ENCODE measurements around the gene LGALS1.

The LGALS1 gene

GRCh38 chr22:37661160-37661924, 14.1 kb upstream of the LGALS1 start:
- peak in 35 of 56 donors; percentile 9 to 62 (median 39) for DNase-seq

GRCh38 chr22:37662039-37662438, 13.4 kb upstream of the LGALS1 start:
- DNase-seq: peak in 3 of 56 donors; percentile 8 to 18 (median 11)

DNA sequence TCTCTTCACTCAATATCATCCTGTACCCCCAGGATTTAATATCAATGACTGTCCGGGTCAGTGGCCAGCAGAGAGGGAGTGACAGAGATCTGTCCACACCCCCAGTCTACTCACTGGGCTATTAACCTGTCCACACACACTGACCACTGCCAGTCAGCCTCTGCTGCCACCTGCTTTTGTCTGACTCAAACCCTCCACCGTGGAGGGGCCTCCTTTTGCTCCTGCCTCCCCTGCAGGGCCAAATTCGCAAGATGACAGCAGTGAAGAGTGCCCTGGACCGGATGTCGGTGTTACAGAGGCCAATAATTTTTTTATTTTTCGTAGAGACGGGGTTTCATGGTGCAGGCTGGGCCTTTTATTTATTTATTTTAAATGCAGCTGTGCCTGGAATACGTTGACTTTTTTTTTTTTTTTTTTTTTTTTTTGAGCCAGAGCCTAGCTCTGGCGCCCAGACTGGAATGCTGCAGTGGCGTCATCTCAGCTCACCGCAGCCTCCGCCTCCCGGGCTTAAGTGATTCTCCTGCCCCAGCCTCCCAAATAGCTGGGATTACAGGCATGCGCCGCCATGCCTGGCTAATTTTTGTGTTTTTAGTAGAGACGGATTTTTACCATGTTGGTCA, 11.8 kb upstream of the LGALS1 start:
- DNase-seq: no peak

- DNase-seq: peak in 49 of 56 donors; percentile 19 to 88 (median 73)
These were observed 11.0 kb upstream of the LGALS1 start for GRCh38 chr22:37664249-37665101.

DNA sequence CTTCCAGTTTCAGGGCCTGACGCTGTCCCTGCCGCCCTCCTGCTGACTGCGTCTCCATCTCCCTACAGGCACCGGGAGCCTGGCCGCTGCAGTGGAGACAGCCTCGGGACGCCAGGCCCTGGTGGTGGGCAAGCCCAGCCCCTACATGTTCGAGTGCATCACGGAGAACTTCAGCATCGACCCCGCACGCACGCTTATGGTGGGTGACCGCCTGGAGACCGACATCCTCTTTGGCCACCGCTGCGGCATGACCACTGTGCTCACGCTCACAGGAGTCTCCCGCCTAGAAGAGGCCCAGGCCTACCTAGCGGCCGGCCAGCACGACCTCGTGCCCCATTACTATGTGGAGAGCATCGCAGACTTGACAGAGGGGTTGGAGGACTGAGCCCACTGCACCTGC, 9.9 kb upstream of the LGALS1 start:
- no peak for DNase-seq

DNA sequence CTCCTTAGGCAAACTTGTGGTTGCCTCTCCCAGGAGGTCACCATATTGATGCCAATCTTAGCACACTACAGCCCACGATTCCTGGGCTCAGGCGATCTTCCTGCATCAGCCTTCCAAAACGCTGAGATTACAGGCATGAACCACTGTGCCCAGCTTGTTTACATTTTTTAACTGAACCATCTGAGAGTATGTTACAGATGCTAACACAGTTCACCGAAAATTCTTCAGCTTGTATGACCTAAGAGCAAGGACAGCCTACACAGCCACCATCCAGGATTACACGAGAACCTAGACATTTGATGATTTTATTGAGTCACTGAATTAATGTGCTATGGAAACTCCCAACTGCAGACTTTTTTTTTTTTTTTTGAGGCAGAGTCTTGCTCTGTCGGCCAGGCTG, 5.8 kb upstream of the LGALS1 start:
- no peak for DNase-seq

GRCh38 chr22:37672206-37672919, 3.1 kb upstream of the LGALS1 start:
- no peak for DNase-seq

- DNase-seq: no peak
These were observed 2.4 kb upstream of the LGALS1 start for GRCh38 chr22:37672920-37673455.

DNA sequence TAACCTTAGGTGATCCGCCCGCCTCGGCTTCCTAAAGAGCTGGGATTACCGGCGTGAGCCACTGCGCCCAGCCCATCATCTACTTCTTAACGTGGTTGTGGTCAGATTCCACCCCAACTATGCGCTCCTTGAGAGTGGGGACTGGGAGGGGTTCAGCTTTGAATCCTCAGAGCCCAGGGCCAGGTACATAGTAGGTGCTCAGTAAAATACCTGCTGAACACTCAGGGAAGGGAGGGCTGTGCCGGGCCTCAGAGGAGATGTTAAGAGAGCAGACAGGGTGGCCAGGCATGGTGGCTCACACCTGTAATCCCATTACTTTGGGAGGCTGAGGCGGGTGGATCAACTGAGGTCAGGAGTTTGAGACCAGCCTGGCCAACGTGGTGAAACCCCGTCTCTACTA, 1.2 kb upstream of the LGALS1 start:
- DNase-seq: no peak

- peak in 23 of 56 donors; percentile 2 to 43 (median 24) for DNase-seq
These were observed 697 bp downstream of the LGALS1 start for GRCh38 chr22:37675930-37676735.

DNA sequence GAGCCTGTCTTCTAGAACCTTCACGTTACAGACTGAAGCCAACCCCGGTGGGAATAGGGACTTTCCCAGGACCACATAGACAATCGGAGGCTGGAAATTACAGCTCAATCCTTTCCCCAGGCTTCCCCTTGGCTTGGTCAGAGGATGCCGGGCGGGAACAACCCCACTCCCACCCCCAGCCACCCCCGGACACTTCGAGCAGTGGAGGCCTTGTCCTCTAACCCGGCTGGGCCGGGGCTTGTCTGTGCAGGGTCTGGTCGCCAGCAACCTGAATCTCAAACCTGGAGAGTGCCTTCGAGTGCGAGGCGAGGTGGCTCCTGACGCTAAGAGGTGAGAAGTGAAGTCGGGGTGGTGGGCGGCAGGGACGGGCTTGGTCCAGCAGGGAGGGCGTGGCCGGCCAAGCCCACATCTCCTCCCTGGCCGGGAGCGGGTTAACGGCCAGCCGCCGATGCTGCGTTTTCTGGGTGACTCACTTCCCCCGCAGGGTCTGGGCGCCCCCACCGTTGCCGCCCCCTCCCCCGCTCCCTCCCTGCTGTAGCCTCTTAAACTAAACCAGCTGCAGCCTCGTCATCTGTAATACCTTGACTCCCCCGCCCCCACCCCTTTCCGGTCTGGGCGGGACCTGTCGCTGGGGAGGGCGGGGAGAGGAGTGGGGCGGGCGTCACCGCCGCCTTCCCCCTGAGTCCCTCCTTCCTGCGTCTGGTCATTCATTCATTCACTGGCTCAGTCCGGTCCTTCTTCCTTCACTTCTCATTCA, 1.5 kb downstream of the LGALS1 start:
- DNase-seq: peak in 34 of 56 donors; percentile 13 to 73 (median 36)

- no peak for DNase-seq
These were observed 2.1 kb downstream of the LGALS1 start for GRCh38 chr22:37677493-37677974.

GRCh38 chr22:37678372-37678771, 2.9 kb downstream of the LGALS1 start:
- no peak for DNase-seq

- no peak for DNase-seq
These were observed 4.2 kb downstream of the LGALS1 start for GRCh38 chr22:37679670-37680069.

DNA sequence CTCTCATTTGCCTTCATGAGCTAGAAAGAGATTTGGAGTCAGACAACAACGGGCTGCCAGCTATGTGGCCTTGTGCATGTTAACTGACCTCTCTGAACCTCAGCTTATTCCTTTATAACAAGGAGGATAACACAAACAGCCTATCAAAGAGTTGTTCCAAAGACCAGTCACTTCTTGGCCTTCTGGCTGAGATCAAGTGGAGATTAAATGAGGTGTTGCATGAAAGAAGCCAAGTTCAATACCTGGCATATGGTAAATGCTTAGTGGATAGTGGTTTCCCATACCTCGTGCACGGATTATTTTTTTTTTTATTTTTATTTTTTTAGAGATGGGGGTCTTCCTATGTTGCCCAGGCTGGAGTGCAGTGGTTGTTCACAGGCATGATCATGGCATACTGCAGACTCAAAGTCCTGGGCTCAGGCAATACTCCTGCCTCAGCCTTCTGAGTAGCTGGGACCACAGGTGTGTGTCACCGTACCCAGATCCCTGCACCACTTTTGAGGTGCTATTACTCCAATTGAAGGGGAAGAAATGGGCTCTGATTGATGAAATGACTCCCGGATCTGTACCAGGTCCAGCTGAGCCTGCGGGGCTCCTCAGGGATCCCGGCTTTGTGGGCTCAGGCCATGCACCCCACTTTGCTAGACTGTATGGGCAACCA, 4.9 kb downstream of the LGALS1 start:
- no peak for DNase-seq

DNA sequence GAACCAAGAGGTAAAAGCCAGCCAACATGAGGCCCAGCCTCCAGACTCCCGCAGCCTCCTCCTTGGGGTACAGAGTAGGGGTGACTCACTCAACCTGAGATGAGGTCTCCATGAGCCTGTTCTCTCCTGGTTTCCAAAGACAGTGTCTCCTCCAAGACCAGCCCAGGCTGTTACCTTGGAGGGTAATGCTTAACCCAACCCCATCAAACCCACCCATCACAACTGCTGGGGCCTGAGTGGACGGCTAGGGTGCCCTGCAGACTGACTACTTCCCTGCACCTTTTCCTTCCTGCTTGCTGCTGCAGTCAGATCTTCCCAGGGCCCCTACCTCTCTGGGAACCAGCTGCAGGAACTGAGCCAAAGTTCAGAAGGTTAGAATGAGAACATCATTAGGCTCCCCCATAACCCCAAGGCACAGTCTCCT, 5.6 kb downstream of the LGALS1 start:
- no peak for DNase-seq

GRCh38 chr22:37681556-37682049, 6.2 kb downstream of the LGALS1 start:
- DNase-seq: peak in 36 of 56 donors; percentile 8 to 77 (median 30)

Measured in nucleus accumbens (tissue), 56 donors.